OCI-LY3 (cell line): ENCODE results near the gene SLC6A2.

Source experiments
- H2AFZ ChIP-seq: fragments of 200-600, 300-600 bp; shearing (Covaris generic); 2 replicates; pipeline ENCODE4 v1.6.0; 2014; ENCODE audit warnings: antibody characterized with exemption, low read depth, low read length
- H3K27ac ChIP-seq: fragments of 200-600, 300-600 bp; sonication (generic); 2 replicates; pipeline ENCODE4 v1.5.1; 2014; ENCODE audit warnings: mild to moderate bottlenecking, low read length, moderate library complexity, mixed read lengths
- H3K27me3 ChIP-seq: fragments of 200-600, 300-600 bp; sonication (generic); 2 replicates; pipeline ENCODE4 v1.6.1; 2014; ENCODE audit warnings: low read depth, low read length, mixed read lengths
- H3K36me3 ChIP-seq: fragments of 200-600, 300-600 bp; sonication (generic); replicated peaks from 2 replicates; pipeline ENCODE3; 2014; ENCODE audit warnings: low read depth, low read length, mixed read lengths
- H3K4me1 ChIP-seq: fragments of 300-600, 200-600 bp; sonication (generic); 2 replicates; pipeline ENCODE4 v1.6.1; 2014; ENCODE audit warnings: low read length, mixed read lengths
- H3K4me2 ChIP-seq: fragments of 200-600, 300-600 bp; sonication (generic); 2 replicates; pipeline ENCODE4 v1.6.1; 2014; ENCODE audit warnings: low read length, mixed read lengths
- H3K4me3 ChIP-seq: fragments of 300-600, 200-600 bp; sonication (generic); 2 replicates; pipeline ENCODE4 v1.5.1; 2014; ENCODE audit warnings: antibody characterized with exemption, mild to moderate bottlenecking, low read length, moderate library complexity
- H3K79me2 ChIP-seq: fragments of 300-600, 200-600 bp; shearing (Covaris generic); 2 replicates; pipeline ENCODE4 v1.6.1; 2014; ENCODE audit warnings: mild to moderate bottlenecking, low read length, mixed read lengths
- H3K9ac ChIP-seq: fragments of 300-600, 200-600 bp; shearing (Covaris generic); 2 replicates; pipeline ENCODE4 v1.6.0; 2014; ENCODE audit warnings: mild to moderate bottlenecking, low read length, moderate library complexity
- H3K9me3 ChIP-seq: fragments of 200-600, 300-600 bp; shearing (Covaris generic); 2 replicates; pipeline ENCODE4 v1.6.1; 2014; ENCODE audit warnings: low read length, mixed read lengths; ENCODE audit not compliant: insufficient read depth
- H4K20me1 ChIP-seq: fragments of 200-600, 300-600 bp; sonication (generic); 2 replicates; pipeline ENCODE4 v1.6.1; 2016; ENCODE audit warnings: low read length, mixed read lengths; ENCODE audit not compliant: insufficient read depth
- EZH2phosphoT487 ChIP-seq: fragments of 200-600 bp; shearing (Covaris generic); IDR thresholded peaks from 2 replicates; pipeline ENCODE4 v1.6.1; 2018; ENCODE audit warnings: antibody characterized with exemption, mixed run types, low read depth
- TF ChIP-seq, protein P1 (sequence below): fragments of 200-600, 300-600 bp; sonication (generic); IDR thresholded peaks from 2 replicates; pipeline ENCODE4 v1.5.1; 2014; ENCODE audit warnings: antibody characterized with exemption, low read length, low read depth

Gene SLC6A2

DNA sequence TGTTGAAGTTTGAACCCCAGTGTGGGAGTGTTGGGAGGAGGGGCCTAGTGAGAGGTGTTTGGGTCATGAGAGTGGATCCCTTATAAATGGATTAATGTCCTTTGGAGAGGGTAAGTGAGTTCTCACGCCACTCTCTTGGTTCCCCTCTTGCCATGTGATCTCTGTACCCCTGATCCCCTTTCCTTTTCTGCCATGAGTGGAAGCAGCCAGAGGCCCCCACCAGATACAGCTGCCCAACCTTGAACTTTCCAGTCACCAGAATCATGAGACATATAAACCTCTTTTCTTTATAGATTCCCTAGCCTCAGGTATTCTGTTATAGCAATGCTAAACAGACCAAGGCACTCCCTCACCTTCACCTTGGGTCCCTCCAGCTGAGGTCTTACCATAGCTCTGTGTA, 7.4 kb downstream of the SLC6A2 start:
- Histone ChIP-seq H3K36me3 (no peaks in the 10 kb centered on the region), H4K20me1 (no peaks in the 10 kb centered on the region), H3K9me3 (no peaks in the 10 kb centered on the region), H3K4me3 (no peak overlapping the region), H3K9ac (no peak overlapping the region), H3K27me3 (no peaks in the 10 kb centered on the region), H3K4me2 (no peak overlapping the region), H3K27ac (no peak overlapping the region), H3K79me2 (no peaks in the 10 kb centered on the region), H2AFZ (no peak overlapping the region), H3K4me1 (no peaks in the 10 kb centered on the region)
- no peak for TF ChIP-seq EZH2phosphoT487
- TF ChIP-seq, protein P1, sequence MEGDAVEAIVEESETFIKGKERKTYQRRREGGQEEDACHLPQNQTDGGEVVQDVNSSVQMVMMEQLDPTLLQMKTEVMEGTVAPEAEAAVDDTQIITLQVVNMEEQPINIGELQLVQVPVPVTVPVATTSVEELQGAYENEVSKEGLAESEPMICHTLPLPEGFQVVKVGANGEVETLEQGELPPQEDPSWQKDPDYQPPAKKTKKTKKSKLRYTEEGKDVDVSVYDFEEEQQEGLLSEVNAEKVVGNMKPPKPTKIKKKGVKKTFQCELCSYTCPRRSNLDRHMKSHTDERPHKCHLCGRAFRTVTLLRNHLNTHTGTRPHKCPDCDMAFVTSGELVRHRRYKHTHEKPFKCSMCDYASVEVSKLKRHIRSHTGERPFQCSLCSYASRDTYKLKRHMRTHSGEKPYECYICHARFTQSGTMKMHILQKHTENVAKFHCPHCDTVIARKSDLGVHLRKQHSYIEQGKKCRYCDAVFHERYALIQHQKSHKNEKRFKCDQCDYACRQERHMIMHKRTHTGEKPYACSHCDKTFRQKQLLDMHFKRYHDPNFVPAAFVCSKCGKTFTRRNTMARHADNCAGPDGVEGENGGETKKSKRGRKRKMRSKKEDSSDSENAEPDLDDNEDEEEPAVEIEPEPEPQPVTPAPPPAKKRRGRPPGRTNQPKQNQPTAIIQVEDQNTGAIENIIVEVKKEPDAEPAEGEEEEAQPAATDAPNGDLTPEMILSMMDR = no peak

DNA sequence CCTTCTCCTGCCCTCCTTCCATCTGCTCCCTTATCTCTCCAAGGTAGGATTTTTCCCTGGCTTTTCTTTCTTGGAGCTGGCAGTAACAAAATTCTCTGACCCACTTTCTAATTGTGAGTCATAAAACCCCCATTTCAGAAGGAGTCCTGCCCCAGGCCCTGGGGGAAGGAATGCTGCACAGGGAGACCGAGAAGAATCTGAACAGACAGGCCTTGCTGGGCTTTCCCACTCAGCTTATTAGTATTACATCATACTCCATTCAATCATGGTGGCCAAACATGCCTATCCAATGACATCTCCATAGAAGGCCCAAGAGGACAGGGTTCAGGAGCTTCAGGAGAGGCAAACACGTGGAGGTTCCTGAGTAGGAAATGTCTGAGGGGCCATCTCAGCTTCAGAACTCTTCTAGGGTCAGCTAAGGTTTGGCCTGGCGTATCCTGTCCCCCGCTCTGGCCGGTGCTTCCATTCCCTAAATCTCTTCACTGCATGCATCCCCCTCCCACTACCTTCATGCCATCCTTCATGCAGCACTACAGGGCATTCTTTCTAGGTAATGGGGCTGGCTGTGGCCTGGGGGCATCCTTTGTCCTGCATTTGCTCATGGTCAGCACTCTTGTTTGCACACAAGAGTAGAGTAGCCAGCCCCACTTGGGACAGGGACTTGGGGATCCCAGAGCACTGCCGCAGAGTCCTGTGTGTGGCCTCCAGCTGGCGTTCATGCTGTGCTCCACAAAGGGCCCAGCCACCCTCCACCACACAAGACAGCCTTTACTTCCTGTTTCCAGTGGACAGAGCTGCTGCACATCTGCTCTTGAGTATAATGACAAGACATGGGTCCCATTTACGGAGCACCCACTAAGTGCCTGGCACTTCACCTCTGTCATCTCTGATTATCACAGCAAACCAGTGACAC, 8.2 kb downstream of the SLC6A2 start:
- H3K9ac ChIP-seq = no peak overlapping the region
- H4K20me1 ChIP-seq = no peaks in the 10 kb centered on the region
- no peak overlapping the region for H3K27ac ChIP-seq
- H3K4me1 ChIP-seq = no peaks in the 10 kb centered on the region
- no peaks in the 10 kb centered on the region for H3K27me3 ChIP-seq
- H2AFZ ChIP-seq = no peak overlapping the region
- H3K79me2 ChIP-seq = no peaks in the 10 kb centered on the region
- no peaks in the 10 kb centered on the region for H3K36me3 ChIP-seq
- H3K4me3 ChIP-seq = no peak overlapping the region
- TF ChIP-seq, protein P1 = no peak
- TF ChIP-seq EZH2phosphoT487 = no peak
- H3K9me3 ChIP-seq = no peaks in the 10 kb centered on the region
- no peak overlapping the region for H3K4me2 ChIP-seq

DNA sequence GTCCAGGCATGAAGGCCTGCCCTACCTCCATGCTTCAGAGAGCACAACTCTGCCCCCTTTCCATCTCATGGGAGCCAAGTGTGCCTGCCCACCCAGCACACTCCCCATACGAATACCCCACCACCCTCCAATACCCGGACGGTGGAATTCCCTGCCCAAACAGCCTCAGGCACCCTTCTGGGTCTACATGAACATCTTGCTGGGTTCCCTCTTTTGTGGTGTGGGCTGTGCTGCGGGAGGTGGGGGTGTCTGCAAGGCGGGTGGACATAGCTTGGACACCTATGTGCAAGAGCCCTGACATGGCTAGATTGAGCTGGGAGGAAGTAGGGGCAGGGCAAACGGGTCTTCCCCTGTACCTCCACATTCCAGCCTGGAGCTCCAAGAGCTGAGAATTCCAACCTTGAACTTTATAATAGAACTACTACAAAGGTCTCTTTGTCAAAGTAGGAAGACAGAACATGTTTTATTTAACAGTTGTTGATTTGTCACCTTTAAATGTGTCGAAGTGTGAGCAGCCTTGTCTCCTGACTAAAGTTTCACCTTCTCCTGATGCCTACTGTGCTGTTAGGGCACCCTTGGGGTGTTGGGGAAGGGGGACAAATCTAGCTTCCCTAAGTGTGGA, 9.1 kb downstream of the SLC6A2 start:
- H2AFZ ChIP-seq = no peak overlapping the region
- H3K36me3 ChIP-seq = no peaks in the 10 kb centered on the region
- H3K9me3 ChIP-seq = no peaks in the 10 kb centered on the region
- H3K4me2 ChIP-seq = no peak overlapping the region
- no peaks in the 10 kb centered on the region for H4K20me1 ChIP-seq
- no peaks in the 10 kb centered on the region for H3K4me1 ChIP-seq
- H3K4me3 ChIP-seq = no peak overlapping the region
- TF ChIP-seq EZH2phosphoT487 = no peak
- TF ChIP-seq, protein P1 = no peak
- no peak overlapping the region for H3K27ac ChIP-seq
- H3K27me3 ChIP-seq = no peaks in the 10 kb centered on the region
- no peaks in the 10 kb centered on the region for H3K79me2 ChIP-seq
- no peak overlapping the region for H3K9ac ChIP-seq

DNA sequence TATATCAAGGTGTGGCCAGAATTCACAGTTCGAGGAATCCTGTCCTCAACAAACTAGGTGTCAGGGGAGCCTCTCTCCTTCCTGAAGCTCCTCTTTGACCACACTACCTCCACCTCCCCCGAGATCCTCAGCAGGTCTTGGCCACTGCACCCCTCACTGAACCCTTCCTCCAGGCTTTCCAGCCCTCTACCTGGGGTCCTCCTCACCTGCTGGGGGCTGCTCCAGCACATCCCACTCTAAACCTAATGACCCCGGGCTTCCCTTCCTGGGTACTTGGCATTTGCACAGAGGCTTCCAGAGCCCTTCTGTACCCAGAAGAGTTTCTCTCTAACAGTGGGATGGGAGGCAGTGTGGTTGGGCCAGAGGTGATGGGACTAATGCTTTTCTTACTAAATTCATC, 9.7 kb downstream of the SLC6A2 start:
- no peak for TF ChIP-seq EZH2phosphoT487
- TF ChIP-seq, protein P1 = no peak
- Histone ChIP-seq H3K9ac (no peak overlapping the region), H3K27me3 (no peaks in the 10 kb centered on the region), H3K4me2 (no peak overlapping the region), H3K9me3 (no peaks in the 10 kb centered on the region), H4K20me1 (no peaks in the 10 kb centered on the region), H2AFZ (no peak overlapping the region), H3K79me2 (no peaks in the 10 kb centered on the region), H3K4me3 (no peak overlapping the region), H3K36me3 (no peaks in the 10 kb centered on the region), H3K27ac (no peak overlapping the region), H3K4me1 (no peaks in the 10 kb centered on the region)
